RWPE1 (cell line): ENCODE measurements around the gene KLRC4.
"Not testable (repeated sequence)": the region's sequence is repeated elsewhere in the genome, so short reads cannot be mapped to it uniquely, and the experiment has no call there.

ENCODE experiments used
- CTCF ChIA-PET: fragments of 350-600 bp; sonication (Branson Sonifier 250); formaldehyde crosslinking; extraction: SDS; loops from one replicate; lab custom pipeline; 2021; lab: Yijun Ruan, JAX
- POLR2A ChIA-PET: fragments of 400-600 bp; formaldehyde crosslinking; extraction: SDS; loops from one replicate; lab custom pipeline; 2020; ENCODE audit warnings: antibody characterized with exemption; ENCODE audit not compliant: low non-redundant PET; lab: Yijun Ruan, JAX
- DNase-seq: peaks from one replicate; pipeline ENCODE4 v3.0.0; 2012; ENCODE audit warnings: low spot score
- H3K27ac ChIP-seq: fragments of 450-650 bp; 2 replicates; pipeline ENCODE4 v1.5.1; 2017
- TF ChIP-seq, protein P1 (sequence below): fragments of 450-650 bp; conservative IDR thresholded peaks from 2 replicates; pipeline ENCODE4 v1.5.1; 2017; ENCODE audit warnings: low read depth, mild to moderate bottlenecking

Gene KLRC4

DNA sequence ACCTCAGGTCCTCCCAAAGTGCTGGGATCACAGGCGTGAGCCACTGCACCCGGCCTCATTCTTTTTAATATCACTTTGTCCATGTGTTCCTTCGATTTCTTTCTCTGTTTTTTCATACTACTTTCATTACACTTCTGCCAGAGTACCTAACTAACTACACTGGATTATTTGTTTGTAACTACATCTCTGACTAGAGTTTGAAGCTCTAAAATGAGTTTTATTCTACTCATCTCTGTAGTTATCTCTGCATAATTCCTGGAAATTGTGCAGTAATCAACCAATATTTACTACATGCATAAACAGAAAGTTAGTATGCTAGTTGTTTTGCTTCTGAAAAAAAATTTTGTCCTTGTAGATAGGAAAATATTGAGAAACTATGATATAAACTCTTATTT is 34.9 kb downstream of the KLRC4 start:
- CTCF ChIA-PET: no interaction called here

GRCh38 chr12:10372559-10372958 is 37.0 kb downstream of the KLRC4 start:
- H3K27ac ChIP-seq: peak overlapping the region; percentile 46; the same call in 1 of the 2 replicates
- ChIA-PET POLR2A (no interaction called here), CTCF (no interaction called here)
- DNase-seq: no peak
- TF ChIP-seq, protein P1, sequence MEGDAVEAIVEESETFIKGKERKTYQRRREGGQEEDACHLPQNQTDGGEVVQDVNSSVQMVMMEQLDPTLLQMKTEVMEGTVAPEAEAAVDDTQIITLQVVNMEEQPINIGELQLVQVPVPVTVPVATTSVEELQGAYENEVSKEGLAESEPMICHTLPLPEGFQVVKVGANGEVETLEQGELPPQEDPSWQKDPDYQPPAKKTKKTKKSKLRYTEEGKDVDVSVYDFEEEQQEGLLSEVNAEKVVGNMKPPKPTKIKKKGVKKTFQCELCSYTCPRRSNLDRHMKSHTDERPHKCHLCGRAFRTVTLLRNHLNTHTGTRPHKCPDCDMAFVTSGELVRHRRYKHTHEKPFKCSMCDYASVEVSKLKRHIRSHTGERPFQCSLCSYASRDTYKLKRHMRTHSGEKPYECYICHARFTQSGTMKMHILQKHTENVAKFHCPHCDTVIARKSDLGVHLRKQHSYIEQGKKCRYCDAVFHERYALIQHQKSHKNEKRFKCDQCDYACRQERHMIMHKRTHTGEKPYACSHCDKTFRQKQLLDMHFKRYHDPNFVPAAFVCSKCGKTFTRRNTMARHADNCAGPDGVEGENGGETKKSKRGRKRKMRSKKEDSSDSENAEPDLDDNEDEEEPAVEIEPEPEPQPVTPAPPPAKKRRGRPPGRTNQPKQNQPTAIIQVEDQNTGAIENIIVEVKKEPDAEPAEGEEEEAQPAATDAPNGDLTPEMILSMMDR: no peak

More for the DNA sequence above, 34.9 kb downstream of the KLRC4 start:
- TF ChIP-seq, protein P1: no peak
- H3K27ac ChIP-seq: peak overlapping the region; percentile 20
- no peak for DNase-seq
- POLR2A ChIA-PET: no interaction called here

DNA sequence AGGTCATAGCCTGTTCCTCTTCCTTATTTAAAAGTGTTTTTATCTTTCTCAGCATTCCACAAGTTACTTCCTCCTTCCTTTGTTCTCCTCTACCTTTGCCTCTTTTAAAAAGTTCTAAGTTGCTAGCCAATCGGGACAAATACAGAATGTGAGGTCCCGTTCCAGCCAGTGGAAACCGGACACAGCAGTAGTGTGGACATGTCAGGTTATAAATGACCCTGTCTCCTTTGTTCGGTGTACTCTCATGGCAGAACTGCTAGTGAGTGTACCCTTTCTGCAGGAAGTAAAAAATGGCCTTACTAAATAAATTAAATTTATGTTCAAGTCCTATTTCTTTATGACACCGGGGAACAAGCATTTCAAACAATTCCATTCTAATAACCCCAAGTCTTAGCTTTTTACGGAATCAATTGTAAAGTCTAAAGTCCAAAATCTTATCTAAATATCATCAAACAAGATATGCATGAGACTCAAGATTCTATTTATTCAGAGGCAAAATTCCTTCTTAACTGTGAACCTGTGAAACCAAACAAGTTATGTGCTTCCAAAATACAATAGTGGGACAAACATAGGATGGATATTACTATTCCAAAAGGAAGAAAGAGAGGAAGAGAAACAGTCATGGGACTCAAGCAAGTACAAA is 37.5 kb downstream of the KLRC4 start:
- POLR2A ChIA-PET, CTCF ChIA-PET, DNase-seq: not testable (repeated sequence)
- H3K27ac ChIP-seq: peak overlapping the region; percentile 46; the same call in 1 of the 2 replicates

DNA sequence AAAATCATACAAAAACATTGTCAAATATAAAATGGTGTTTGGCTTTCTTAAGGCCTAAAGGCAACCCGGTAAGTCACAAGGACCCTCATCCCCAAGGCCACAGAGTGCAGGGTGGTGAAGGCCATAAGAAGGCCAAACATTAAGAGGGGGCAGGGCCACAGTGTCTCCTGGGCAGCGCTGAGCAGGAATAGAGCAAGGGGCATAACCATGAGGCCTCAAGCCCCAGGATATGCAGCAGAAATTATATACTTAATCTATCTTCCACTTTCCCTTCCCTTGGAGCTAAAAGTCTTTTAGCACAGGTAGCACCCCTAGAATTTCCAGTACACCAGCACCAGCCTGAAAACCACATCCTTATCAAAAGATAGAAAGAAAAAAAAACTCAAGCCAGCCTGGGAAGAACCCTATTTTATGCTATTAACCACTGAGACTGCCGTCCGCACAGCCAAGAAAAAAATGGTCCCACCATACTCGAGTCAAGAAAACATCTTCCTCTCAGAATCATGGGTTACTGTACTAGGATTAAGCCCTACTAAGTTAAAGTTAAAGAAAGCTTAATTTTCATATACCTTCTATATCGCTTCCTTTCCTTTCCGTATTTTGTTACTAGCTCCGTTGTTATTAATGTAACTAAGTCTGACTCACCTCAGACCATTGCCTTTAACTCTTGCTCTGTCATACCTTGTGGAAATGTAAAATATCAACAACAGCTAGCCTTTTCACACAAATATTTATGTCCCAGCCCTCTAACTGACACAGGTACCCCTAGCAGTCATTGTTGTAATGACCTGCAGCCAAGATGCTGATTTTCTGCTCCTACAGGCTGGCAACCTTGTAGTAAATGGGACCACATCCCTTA is 39.8 kb downstream of the KLRC4 start:
- ChIA-PET CTCF (no interaction called here), POLR2A (no interaction called here)
- TF ChIP-seq, protein P1: no peak
- no peak for DNase-seq
- H3K27ac ChIP-seq: no peak overlapping the region

- CTCF ChIA-PET: interaction anchor here (0.7 kb wide), 1 partner anchor 145 kb away, joined by 3 read pairs; no protein-coding TSS in a partner anchor
- no peak for DNase-seq
- no peak overlapping the region for H3K27ac ChIP-seq
- POLR2A ChIA-PET: no interaction called here
- TF ChIP-seq, protein P1: no peak
Observed at GRCh38 chr12:10368206-10369171, 41.1 kb downstream of the KLRC4 start.

- CTCF ChIA-PET, H3K27ac ChIP-seq, POLR2A ChIA-PET, DNase-seq: not testable (repeated sequence)
Observed at GRCh38 chr12:10367714-10368113, 41.8 kb downstream of the KLRC4 start.

DNA sequence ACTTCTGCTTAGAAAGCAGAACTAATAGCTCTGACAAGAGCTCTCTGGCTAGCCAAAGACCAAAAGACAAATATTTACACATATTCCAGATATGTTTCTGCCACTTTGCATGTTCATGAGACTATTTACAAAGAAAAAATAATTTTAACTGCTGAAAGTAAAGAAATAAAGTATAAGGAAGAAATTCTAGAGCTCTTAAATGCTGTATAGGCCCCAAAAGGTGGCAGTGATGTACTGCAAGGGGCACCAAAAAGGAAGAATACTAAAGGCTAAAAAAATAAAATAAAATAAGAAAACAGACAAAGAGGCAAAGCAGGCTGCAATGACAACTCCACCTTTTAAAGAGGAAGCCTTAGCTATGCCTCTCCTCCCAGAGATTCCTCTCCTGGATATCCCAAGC is 42.7 kb downstream of the KLRC4 start:
- ChIA-PET CTCF (interaction anchor here (0.6 to 1.2 kb wide), 6 partner anchors 25 to 547 kb away, joined by 3 to 5 read pairs (median 4); partner anchors contain the start of gene GABARAPL1), POLR2A (no interaction called here)
- H3K27ac ChIP-seq: no peak overlapping the region
- DNase-seq: no peak
- TF ChIP-seq, protein P1: no peak; the same call in 1 of the 2 replicates
